ENCODE results near the gene AHCYL2.

The AHCYL2 gene

GRCh38 chr7:129385116-129385515, 160.3 kb downstream of the AHCYL2 start:
- TF ChIP-seq CTCF (IDR thresholded peaks at IDR 0.05; ENCODE audit: low read depth, low read length, missing control alignments): no peak
- no peak for DNase-seq (ENCODE audit: low read depth)
- in situ Hi-C loops (cut with HindIII; ENCODE audit: low sequenced_read_pairs): no loop called here
- no peak overlapping the region for H3K4me3 ChIP-seq (ENCODE audit: low read depth, low read length)

- TF ChIP-seq CTCF (IDR thresholded peaks at IDR 0.05; ENCODE audit: low read depth, low read length, missing control alignments): no peak
- in situ Hi-C loops (cut with HindIII; ENCODE audit: low sequenced_read_pairs): no loop called here
- DNase-seq (ENCODE audit: low read depth): no peak
- H3K4me3 ChIP-seq (ENCODE audit: low read depth, low read length): no peak overlapping the region
Observed at GRCh38 chr7:129385598-129385997, 160.8 kb downstream of the AHCYL2 start.

GRCh38 chr7:129386506-129386905, 161.7 kb downstream of the AHCYL2 start:
- no peak for DNase-seq (ENCODE audit: low read depth)
- in situ Hi-C loops (cut with HindIII; ENCODE audit: low sequenced_read_pairs): no loop called here
- H3K4me3 ChIP-seq (ENCODE audit: low read depth, low read length): no peak overlapping the region
- no peak for TF ChIP-seq CTCF (IDR thresholded peaks at IDR 0.05; ENCODE audit: low read depth, low read length, missing control alignments)

- no peak for DNase-seq (ENCODE audit: low read depth)
- TF ChIP-seq CTCF (IDR thresholded peaks at IDR 0.05; ENCODE audit: low read depth, low read length, missing control alignments): no peak
- no peak overlapping the region for H3K4me3 ChIP-seq (ENCODE audit: low read depth, low read length)
- in situ Hi-C loops (cut with HindIII; ENCODE audit: low sequenced_read_pairs): no loop called here
Observed at GRCh38 chr7:129387537-129387936, 162.7 kb downstream of the AHCYL2 start.

GRCh38 chr7:129388333-129389098, 163.7 kb downstream of the AHCYL2 start:
- in situ Hi-C loops (cut with HindIII; ENCODE audit: low sequenced_read_pairs): no loop called here
- DNase-seq (ENCODE audit: low read depth): no peak
- TF ChIP-seq CTCF (IDR thresholded peaks at IDR 0.05; ENCODE audit: low read depth, low read length, missing control alignments): no peak
- no peak overlapping the region for H3K4me3 ChIP-seq (ENCODE audit: low read depth, low read length)

- in situ Hi-C loops (cut with HindIII; ENCODE audit: low sequenced_read_pairs): no loop called here
- no peak for TF ChIP-seq CTCF (IDR thresholded peaks at IDR 0.05; ENCODE audit: low read depth, low read length, missing control alignments)
- H3K4me3 ChIP-seq (ENCODE audit: low read depth, low read length): no peak overlapping the region
- no peak for DNase-seq (ENCODE audit: low read depth)
Observed at GRCh38 chr7:129389829-129390228, 165.0 kb downstream of the AHCYL2 start.

All from astrocyte of the cerebellum (primary cell).